ENCODE data around the gene KLF15. TPM values are rescaled to one million over a fixed set of nuclear protein-coding genes. Genes with fewer than 3 reads are reported as not detected.

KLF15 gene
- total and polyA plus RNA-seq, 2 of the 8 experiments (the other 6 are each of a cell fraction or from before 2014, with no cell fraction given) = 15.7 to 19.5 TPM

DNA sequence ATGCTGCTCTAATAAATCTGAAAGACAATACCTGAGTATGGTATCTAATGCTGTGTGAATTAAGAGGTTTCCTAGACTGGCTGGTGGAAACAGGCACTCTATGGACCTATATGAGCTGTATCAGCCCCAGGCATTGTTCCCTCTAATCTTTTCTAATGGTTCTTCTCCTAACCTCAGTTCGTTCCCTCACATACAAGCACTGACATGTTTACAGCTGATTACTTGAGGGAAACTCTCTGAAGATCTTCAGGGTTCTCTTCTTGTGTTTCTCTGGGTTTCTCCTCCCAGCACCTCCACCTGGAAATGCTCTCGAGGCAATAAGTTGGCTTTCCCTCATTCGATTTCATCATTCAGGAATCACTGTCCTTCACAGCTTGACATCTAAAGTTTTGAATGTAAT, 52.9 kb downstream of the KLF15 start (continued):
- TF ChIP-seq KDM4A (IDR thresholded peaks at IDR 0.05; ENCODE audit: low read depth, low read length, severe bottlenecking) = no peak
- no peak for TF ChIP-seq CTBP2 (IDR thresholded peaks at IDR 0.05; ENCODE audit: borderline replicate concordance, insufficient read depth, insufficient read length, low read length)
- TF ChIP-seq CREB1 (IDR thresholded peaks at IDR 0.05) = no peak
- no peak for TF ChIP-seq SIX5 (IDR thresholded peaks at IDR 0.05; ENCODE audit: low read depth, low read length)
- TF ChIP-seq RNF2 (IDR thresholded peaks at IDR 0.05; ENCODE audit: borderline replicate concordance, low read depth, low read length, missing control alignments, poor library complexity, severe bottlenecking) = no peak
- TF ChIP-seq YY1 (IDR thresholded peaks at IDR 0.05; ENCODE audit: low read depth, low read length) = no peak
- TF ChIP-seq SAP30 (IDR thresholded peaks at IDR 0.05; ENCODE audit: insufficient read depth, insufficient replicate concordance, low read length) = no peak
- no peak for TF ChIP-seq MAX (IDR thresholded peaks at IDR 0.05)
- no peak for TF ChIP-seq CHD2 (IDR thresholded peaks at IDR 0.05; ENCODE audit: low read length)
- TF ChIP-seq CEBPB (IDR thresholded peaks at IDR 0.05; ENCODE audit: low read depth, low read length) = no peak
- TF ChIP-seq RBBP5 (IDR thresholded peaks at IDR 0.05; ENCODE audit: borderline replicate concordance, low read depth, low read length) = no peak

Data from H1 (cell line).